Measurements from ENCODE around the gene CRBN. TPM values are rescaled to one million over a fixed set of nuclear protein-coding genes. Genes with fewer than 3 reads are reported as not detected.

The CRBN gene
- total RNA-seq, 1 experiment from 2014 or later, result 18.7 TPM

DNA sequence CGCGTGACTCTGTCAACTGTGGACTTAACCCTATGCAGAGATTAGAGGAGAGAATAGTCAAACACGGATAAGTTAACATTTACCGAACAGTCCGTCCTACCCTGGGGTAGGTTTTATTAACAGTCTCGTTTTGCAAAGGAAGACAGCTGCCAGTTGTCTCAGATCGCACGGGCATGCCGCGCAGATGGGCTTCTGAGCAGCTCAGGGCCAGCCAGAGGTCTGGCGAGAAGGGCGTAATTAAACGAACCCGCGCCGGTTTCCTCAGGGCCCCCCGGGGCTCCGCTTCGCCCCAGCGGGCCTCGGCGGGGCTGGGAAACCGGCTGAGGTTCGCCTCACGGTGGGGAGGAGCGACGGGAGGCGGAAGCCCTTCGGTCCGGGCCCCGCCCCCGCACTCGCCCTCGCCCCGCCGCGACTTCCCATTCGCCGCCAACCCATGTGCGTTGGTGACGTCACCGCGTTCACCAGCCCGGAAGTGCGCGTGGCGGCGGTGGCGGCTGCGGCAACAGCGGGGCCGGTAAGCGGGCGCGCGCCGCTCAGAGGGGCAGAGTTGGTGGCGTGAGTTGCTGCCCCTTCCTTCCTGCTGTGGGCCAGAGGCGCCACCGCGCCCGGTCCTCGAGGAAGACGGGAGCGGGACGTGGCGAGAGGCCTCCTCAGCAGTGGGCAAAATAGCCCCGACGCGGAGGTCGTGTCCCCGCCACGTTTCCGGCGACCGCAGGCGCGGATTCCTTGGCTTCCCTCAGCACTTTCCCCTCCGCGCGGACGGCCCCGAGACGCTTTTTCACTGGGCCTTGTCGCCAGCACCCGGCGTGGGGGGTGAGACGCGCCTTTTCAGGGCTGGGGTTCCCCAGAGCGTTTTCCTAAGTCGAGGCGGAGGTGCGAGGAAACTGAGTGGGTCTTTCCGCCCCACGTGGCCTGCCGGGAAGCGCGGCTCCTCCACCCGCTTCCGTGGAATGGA is 52.7 kb downstream of the CRBN start, which contains the start of gene TRNT1:
TSS of gene TRNT1 (plus strand) at position 464 of the 955 bp plus-strand sequence. CDS start 2,101 bp downstream, outside the sequence.
- intact Hi-C loops (cut with micrococcal nuclease; ENCODE audit: unreplicated experiment), result no loop called here
- ATAC-seq (peak; percentile 98), DNase-seq (ENCODE audit: low read depth, low spot score) (peak; percentile 12)
- ChIA-PET POLR2A (no interaction called here), CTCF (no interaction called here)
- peak; percentile 64; the same call in 1 of the 2 replicates for TF ChIP-seq POLR2AphosphoS5 (IDR thresholded peaks at IDR 0.05; ENCODE audit: low read depth, low read length)
- TF ChIP-seq TCF7L2 (IDR thresholded peaks at IDR 0.05; ENCODE audit: low read depth, low read length), result no peak
- Histone ChIP-seq H3K27ac (ENCODE audit: low read length) (peak within 1 kb of the TSS; percentile 93), H3K9me3 (ENCODE audit: control insufficient read depth, insufficient read depth, low read depth, low read length) (no peaks in the 10 kb centered on the region), H3K4me3 (ENCODE audit: low read depth in 2 of 2, low read length in 2 of 2) (peak within 1 kb of the TSS; percentile 85 to 90), H3K4me1 (ENCODE audit: control insufficient read depth, insufficient read depth, low read length) (no peaks in the 10 kb centered on the region), H3K36me3 (ENCODE audit: control insufficient read depth, insufficient read depth, low read length) (peaks cover 14% of the 10 kb centered on the region), H3K27me3 (ENCODE audit: control insufficient read depth, insufficient read depth, low read length) (no peaks in the 10 kb centered on the region)
- BruUV-seq (replicated peaks), result no TSS peak
- in situ Hi-C loops (cut with HindIII; ENCODE audit: low pct_unique_long_range_greater_than_20kb, low sequenced_read_pairs), result no loop called here

DNA sequence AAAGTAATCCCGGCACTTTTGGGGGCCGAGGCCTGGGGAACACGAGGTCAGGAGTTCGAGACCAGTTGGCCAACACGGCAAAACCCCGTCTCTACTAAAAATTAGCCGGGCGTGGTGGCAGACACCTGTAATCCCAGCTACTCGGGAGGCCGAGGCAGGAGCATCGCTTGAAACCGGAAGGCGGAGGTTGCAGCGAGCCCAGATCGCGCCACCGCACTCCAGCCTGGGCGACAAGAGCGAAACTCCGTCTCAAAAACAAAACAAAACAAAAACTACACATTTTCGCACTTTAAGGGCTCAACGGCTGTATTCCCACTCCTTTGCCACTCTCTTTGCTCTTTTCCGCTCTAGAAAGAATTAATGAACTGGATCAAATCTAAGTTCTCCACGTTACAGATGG is 53.5 kb downstream of the CRBN start:
- H3K36me3 ChIP-seq (ENCODE audit: control insufficient read depth, insufficient read depth, low read length), result peaks cover 13% of the 10 kb centered on the region
- ChIA-PET CTCF (no interaction called here), POLR2A (no interaction called here)
- in situ Hi-C loops (cut with HindIII; ENCODE audit: low pct_unique_long_range_greater_than_20kb, low sequenced_read_pairs), result no loop called here
- peak overlapping the region; percentile 85 to 90 for H3K4me3 ChIP-seq (ENCODE audit: low read depth in 2 of 2, low read length in 2 of 2)
- no peaks in the 10 kb centered on the region for H3K4me1 ChIP-seq (ENCODE audit: control insufficient read depth, insufficient read depth, low read length)
- TSS peak; percentile 96 for BruUV-seq (replicated peaks)
- peak overlapping the region; percentile 91 for H3K27ac ChIP-seq (ENCODE audit: low read length)
- DNase-seq (ENCODE audit: low read depth, low spot score) (no peak), ATAC-seq (peak; percentile 8; the same call in 1 of the 2 replicates)
- no peaks in the 10 kb centered on the region for H3K9me3 ChIP-seq (ENCODE audit: control insufficient read depth, insufficient read depth, low read depth, low read length)
- H3K27me3 ChIP-seq (ENCODE audit: control insufficient read depth, insufficient read depth, low read length), result no peaks in the 10 kb centered on the region
- intact Hi-C loops (cut with micrococcal nuclease; ENCODE audit: unreplicated experiment), result no loop called here
- TF ChIP-seq, protein P1, sequence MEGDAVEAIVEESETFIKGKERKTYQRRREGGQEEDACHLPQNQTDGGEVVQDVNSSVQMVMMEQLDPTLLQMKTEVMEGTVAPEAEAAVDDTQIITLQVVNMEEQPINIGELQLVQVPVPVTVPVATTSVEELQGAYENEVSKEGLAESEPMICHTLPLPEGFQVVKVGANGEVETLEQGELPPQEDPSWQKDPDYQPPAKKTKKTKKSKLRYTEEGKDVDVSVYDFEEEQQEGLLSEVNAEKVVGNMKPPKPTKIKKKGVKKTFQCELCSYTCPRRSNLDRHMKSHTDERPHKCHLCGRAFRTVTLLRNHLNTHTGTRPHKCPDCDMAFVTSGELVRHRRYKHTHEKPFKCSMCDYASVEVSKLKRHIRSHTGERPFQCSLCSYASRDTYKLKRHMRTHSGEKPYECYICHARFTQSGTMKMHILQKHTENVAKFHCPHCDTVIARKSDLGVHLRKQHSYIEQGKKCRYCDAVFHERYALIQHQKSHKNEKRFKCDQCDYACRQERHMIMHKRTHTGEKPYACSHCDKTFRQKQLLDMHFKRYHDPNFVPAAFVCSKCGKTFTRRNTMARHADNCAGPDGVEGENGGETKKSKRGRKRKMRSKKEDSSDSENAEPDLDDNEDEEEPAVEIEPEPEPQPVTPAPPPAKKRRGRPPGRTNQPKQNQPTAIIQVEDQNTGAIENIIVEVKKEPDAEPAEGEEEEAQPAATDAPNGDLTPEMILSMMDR (IDR thresholded peaks at IDR 0.05), result no peak
- no peak for TF ChIP-seq POLR2AphosphoS5 (IDR thresholded peaks at IDR 0.05; ENCODE audit: low read depth, low read length)
- TF ChIP-seq TCF7L2 (IDR thresholded peaks at IDR 0.05; ENCODE audit: low read depth, low read length), result no peak
- no peak for TF ChIP-seq SIN3A (IDR thresholded peaks at IDR 0.05; ENCODE audit: borderline replicate concordance, insufficient read depth, low read depth, low read length)
- TF ChIP-seq, protein P2, sequence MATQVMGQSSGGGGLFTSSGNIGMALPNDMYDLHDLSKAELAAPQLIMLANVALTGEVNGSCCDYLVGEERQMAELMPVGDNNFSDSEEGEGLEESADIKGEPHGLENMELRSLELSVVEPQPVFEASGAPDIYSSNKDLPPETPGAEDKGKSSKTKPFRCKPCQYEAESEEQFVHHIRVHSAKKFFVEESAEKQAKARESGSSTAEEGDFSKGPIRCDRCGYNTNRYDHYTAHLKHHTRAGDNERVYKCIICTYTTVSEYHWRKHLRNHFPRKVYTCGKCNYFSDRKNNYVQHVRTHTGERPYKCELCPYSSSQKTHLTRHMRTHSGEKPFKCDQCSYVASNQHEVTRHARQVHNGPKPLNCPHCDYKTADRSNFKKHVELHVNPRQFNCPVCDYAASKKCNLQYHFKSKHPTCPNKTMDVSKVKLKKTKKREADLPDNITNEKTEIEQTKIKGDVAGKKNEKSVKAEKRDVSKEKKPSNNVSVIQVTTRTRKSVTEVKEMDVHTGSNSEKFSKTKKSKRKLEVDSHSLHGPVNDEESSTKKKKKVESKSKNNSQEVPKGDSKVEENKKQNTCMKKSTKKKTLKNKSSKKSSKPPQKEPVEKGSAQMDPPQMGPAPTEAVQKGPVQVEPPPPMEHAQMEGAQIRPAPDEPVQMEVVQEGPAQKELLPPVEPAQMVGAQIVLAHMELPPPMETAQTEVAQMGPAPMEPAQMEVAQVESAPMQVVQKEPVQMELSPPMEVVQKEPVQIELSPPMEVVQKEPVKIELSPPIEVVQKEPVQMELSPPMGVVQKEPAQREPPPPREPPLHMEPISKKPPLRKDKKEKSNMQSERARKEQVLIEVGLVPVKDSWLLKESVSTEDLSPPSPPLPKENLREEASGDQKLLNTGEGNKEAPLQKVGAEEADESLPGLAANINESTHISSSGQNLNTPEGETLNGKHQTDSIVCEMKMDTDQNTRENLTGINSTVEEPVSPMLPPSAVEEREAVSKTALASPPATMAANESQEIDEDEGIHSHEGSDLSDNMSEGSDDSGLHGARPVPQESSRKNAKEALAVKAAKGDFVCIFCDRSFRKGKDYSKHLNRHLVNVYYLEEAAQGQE (IDR thresholded peaks at IDR 0.05; ENCODE audit: insufficient read depth in 1 of 2, low read depth in 2 of 2, low read length in 1 of 2), result no peak
